ENCODE data around the gene NFATC2.

The NFATC2 gene

DNA sequence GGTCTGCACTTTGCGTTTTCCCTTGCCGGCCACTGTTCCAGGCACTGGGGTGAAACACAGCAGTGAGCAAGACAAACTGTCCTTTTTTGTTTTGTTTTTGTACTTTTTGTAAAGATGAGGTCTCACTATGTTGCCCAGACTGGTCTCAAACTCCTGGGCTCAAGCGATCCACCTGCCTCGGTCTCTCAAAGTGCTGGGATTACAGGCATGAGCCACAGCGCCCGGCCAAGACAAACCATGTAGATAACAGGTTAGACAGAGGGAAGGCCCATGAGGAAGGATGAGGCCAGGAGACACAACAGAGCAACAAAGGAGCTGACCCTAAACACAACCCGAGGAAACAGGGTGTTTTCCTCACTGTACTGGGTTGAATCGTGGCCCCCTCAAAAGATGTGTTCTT lies 165.4 kb downstream of the NFATC2 start:
- no peaks in the 10 kb centered on the region for H3K36me3 ChIP-seq (replicated peaks)
- H3K27ac ChIP-seq: no peak overlapping the region
- in situ Hi-C loops (cut with HindIII; ENCODE audit: low pct_ligation_motif_present, low sequenced_read_pairs): no loop called here
- DNase-seq: no peak
- no peak overlapping the region for H3K4me3 ChIP-seq (ENCODE audit: low read depth, low read length)
- H3K27me3 ChIP-seq (replicated peaks): no peaks in the 10 kb centered on the region
- TF ChIP-seq, protein P1, sequence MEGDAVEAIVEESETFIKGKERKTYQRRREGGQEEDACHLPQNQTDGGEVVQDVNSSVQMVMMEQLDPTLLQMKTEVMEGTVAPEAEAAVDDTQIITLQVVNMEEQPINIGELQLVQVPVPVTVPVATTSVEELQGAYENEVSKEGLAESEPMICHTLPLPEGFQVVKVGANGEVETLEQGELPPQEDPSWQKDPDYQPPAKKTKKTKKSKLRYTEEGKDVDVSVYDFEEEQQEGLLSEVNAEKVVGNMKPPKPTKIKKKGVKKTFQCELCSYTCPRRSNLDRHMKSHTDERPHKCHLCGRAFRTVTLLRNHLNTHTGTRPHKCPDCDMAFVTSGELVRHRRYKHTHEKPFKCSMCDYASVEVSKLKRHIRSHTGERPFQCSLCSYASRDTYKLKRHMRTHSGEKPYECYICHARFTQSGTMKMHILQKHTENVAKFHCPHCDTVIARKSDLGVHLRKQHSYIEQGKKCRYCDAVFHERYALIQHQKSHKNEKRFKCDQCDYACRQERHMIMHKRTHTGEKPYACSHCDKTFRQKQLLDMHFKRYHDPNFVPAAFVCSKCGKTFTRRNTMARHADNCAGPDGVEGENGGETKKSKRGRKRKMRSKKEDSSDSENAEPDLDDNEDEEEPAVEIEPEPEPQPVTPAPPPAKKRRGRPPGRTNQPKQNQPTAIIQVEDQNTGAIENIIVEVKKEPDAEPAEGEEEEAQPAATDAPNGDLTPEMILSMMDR (IDR thresholded peaks at IDR 0.05; ENCODE audit: low read depth, low read length, missing control alignments): no peak

DNA sequence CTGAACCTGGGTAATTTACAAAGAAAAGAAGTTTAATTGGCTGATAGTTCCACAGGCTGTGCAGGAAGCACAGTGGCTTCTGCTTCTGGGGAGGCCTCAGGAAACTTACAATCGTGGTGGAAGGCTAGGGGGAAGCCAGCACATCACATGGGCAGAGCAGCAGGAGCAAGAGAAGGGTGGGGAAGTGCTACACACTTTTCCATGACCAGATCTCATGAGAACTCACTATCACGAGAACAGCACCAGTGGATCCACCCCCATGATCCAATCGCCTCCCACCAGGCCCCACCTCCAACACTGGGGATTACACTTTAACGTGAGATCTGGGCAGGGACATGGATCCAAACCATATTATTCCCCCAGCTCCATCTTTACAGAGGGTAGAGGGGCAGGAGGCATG lies 166.4 kb downstream of the NFATC2 start:
- H3K27ac ChIP-seq: no peak overlapping the region
- no peaks in the 10 kb centered on the region for H3K36me3 ChIP-seq (replicated peaks)
- H3K27me3 ChIP-seq (replicated peaks): no peaks in the 10 kb centered on the region
- no peak overlapping the region for H3K4me3 ChIP-seq (ENCODE audit: low read depth, low read length)
- TF ChIP-seq, protein P1 (IDR thresholded peaks at IDR 0.05; ENCODE audit: low read depth, low read length, missing control alignments): no peak
- in situ Hi-C loops (cut with HindIII; ENCODE audit: low pct_ligation_motif_present, low sequenced_read_pairs): no loop called here
- DNase-seq: no peak

DNA sequence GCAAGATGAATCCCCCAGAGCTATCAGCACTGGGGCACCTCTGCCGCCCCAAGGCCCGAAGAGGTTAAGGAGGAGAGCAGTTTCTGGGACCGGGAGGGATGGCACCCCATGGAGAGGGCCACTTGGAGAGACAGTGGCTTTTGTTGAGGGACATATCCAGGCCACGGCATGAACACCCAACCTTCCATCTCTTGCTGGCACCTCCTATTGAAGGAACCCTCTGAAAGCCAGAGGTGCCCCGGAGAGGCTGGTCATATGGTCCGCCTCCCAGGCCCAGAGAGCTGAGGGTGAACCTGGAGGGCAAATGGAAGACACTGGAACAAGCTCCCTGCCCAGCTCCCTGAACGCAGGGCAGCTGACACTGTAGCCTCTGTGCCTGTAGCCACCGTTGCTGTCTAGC lies 167.0 kb downstream of the NFATC2 start:
- Histone ChIP-seq H3K36me3 (replicated peaks) (no peaks in the 10 kb centered on the region), H3K27ac (no peak overlapping the region), H3K27me3 (replicated peaks) (no peaks in the 10 kb centered on the region), H3K4me3 (ENCODE audit: low read depth, low read length) (no peak overlapping the region)
- in situ Hi-C loops (cut with HindIII; ENCODE audit: low pct_ligation_motif_present, low sequenced_read_pairs): no loop called here
- TF ChIP-seq, protein P1 (IDR thresholded peaks at IDR 0.05; ENCODE audit: low read depth, low read length, missing control alignments): no peak
- DNase-seq: no peak

DNA sequence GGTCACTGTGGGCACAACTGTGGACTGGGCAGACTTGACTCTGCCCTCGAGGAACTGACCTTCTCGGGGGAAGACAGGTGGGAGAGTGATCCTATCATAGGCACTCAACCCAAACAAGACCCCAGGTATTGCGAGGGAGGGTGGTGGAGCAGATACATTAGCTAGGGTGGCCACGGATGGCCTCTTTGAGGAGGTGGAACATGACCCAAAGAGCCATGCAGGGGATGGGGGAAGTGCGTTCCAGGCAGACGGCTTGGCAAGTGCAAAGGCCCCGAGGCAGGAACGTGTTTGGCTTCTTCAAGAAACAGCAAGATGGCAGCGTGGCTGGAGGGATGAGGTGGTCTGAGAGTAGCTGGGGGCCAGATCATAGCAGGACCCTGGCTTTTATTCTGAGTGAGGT lies 167.6 kb downstream of the NFATC2 start:
- Histone ChIP-seq H3K27ac (peak overlapping the region; percentile 85), H3K27me3 (replicated peaks) (no peaks in the 10 kb centered on the region), H3K4me3 (ENCODE audit: low read depth, low read length) (no peak overlapping the region), H3K36me3 (replicated peaks) (no peaks in the 10 kb centered on the region)
- in situ Hi-C loops (cut with HindIII; ENCODE audit: low pct_ligation_motif_present, low sequenced_read_pairs): no loop called here
- TF ChIP-seq, protein P1 (IDR thresholded peaks at IDR 0.05; ENCODE audit: low read depth, low read length, missing control alignments): no peak
- no peak for DNase-seq

DNA sequence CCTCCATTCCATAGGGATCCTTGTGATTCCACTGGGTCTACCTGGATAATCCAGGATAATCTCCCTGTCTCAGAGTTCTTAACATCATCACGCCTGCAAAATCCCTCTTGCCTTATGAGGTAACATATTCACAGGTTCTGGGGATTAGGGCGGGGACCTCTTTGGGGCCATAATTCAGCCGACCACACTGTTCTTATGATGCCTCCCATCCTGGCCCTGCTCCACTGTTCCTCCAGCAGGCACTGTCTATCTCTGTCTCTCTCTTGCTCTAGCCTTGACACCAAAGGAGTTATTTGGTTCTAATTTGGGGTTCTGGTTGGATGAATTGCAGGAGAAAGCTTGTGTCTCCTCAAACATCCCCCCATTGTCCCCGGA lies 168.1 kb downstream of the NFATC2 start:
- peak overlapping the region; percentile 85 for H3K27ac ChIP-seq
- H3K4me3 ChIP-seq (ENCODE audit: low read depth, low read length): no peak overlapping the region
- in situ Hi-C loops (cut with HindIII; ENCODE audit: low pct_ligation_motif_present, low sequenced_read_pairs): no loop called here
- TF ChIP-seq, protein P1 (IDR thresholded peaks at IDR 0.05; ENCODE audit: low read depth, low read length, missing control alignments): no peak
- DNase-seq: no peak
- H3K36me3 ChIP-seq (replicated peaks): no peaks in the 10 kb centered on the region
- no peaks in the 10 kb centered on the region for H3K27me3 ChIP-seq (replicated peaks)

DNA sequence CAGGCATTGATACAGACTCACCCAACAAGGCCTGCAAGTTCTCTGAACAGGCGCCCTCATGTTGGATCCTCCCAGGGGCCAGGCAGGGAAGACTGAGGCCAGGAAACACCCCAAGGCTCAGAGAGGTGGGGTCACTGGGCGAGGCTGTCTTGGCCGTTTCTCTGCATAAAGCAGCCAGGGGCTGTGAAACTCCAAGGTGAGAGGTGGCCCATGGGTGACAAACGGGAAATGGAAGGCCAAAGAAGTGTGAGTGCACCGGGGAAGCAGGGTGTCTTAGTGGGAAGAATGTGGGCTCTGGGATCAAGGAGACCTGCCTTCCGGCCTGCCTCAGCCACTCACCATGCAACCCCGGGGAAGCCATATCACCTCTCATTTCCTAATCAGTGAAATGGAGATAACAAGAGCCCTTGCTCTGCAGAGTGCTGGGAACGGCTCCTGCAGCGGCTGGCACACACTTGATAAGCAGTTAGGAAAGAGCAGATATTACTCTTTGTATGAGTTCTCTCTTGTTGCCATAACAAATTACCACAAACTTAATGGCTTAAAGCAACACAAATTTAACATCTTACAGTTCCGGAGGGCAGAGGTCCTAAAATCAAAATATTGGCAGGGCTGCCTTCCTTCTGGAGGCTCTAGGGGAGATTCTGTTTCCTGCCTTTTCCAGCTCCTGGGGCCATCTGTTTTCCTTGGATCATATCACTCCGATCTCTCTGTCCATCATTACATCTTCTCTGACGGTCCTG lies 168.6 kb downstream of the NFATC2 start:
- DNase-seq: peak; percentile 83
- no peaks in the 10 kb centered on the region for H3K36me3 ChIP-seq (replicated peaks)
- peak overlapping the region; percentile 85 for H3K27ac ChIP-seq
- TF ChIP-seq, protein P1 (IDR thresholded peaks at IDR 0.05; ENCODE audit: low read depth, low read length, missing control alignments): no peak
- H3K4me3 ChIP-seq (ENCODE audit: low read depth, low read length): no peak overlapping the region
- in situ Hi-C loops (cut with HindIII; ENCODE audit: low pct_ligation_motif_present, low sequenced_read_pairs): no loop called here
- H3K27me3 ChIP-seq (replicated peaks): no peaks in the 10 kb centered on the region
